GM23248 (cell line): Measurements from ENCODE around the gene MIER2.

ENCODE experiments used
- EZH2 ChIP-seq: fragments of 200-600 bp; sonication (generic); IDR thresholded peaks from 2 replicates; pipeline ENCODE4 v1.6.1; 2018; ENCODE audit warnings: antibody characterized with exemption, mild to moderate bottlenecking; ENCODE audit not compliant: insufficient read depth, poor library complexity, severe bottlenecking
- EZH2phosphoT487 ChIP-seq: fragments of 200-600 bp; sonication (generic); IDR thresholded peaks from 2 replicates; pipeline ENCODE4 v1.6.1; 2018; ENCODE audit warnings: antibody characterized with exemption, moderate library complexity, mild to moderate bottlenecking, low read depth; ENCODE audit not compliant: insufficient read depth

DNA sequence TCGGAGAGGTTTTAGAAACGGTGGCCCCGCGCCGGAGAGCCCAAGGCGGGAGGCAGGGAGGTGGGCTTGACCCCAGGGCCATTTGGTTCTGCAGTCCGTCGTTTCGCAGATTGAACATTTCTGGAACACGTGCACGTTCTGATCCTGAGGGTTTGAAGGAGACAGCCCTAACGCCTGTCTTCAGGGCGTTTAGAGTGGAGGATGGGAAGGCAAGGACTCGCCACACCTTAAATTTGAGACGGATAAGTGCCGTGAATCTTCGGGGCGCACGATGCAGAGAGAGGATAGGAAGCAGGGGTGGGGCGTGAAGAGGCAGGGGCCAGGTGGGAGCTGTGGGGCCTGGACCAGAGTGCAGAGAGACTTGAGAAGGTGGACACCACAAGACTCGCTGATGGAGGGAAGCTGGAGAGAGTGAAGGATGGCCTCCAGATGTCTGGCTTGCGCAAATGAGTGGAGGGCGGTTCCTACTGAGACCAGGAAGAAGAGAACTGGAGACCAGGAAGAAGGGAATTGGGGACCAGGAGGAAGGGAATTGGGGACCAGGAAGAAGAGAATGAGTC lies 804 bp upstream of the MIER2 start:
- no peak for TF ChIP-seq EZH2
- no peak for TF ChIP-seq EZH2phosphoT487
